Inferior parietal cortex (tissue), 1 donor: Measurements from ENCODE around the gene RERE.

Experiments used
- DNase-seq: peaks from one replicate; pipeline ENCODE4 v3.0.0-alpha.2; 2016; ENCODE audit errors: extremely low spot score

Gene RERE

GRCh38 chr1:8478566-8478965 lies 338.9 kb downstream of the RERE start:
- DNase-seq: no peak

DNA sequence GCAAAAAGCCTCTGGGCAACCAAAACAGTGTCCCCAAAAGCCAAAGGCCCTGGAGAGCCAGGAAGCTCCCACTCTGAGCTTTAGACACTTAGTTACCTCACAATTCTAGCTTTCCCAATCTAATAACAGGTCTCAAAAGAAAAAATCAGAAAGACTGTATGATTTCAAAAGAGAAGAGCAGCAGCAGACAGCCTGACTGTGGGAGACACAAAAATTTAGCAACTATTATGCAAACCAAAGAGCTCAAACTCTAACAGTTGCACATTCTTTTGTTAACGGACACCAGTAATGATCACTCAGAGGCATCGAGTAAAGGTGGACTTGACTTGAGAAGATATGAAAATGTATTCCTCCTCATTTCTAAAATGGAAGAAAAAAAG lies 339.5 kb downstream of the RERE start:
- no peak for DNase-seq

DNA sequence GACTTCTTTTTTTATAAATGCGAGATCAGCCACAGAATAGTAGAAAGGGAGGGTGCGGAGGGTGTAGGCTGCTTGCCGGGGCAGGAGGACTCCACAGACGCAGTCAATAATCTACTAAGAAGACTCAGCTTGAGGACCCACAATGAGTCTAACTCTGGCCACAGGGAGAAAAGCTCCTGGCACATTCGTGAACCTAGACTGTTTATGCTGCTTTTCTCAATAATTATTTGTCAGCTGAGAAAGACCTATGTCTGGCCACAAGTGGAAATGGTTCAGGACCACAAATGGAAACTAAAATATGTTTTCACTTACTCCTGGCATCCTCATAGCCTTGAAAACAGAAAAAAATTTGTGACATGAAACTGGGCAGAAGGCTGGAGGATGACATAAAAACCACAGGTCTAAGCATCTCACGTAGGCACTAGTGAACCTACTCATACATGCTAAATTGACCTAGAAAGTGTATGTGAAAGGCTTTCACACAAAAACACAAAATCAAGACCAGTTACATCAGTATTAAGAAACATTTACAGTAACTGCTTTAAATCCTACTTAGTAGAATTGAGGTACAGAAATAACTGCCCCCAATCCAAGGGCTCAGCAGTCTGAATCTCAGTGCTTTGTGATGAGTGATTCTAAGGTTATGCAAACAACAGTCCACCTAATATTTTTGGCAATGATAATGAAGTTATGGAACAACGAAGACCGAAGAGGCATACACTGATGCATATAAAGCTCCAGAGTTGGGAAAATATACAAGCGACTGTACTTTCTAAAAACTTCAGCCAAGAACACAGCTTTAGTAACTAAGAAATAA lies 340.1 kb downstream of the RERE start:
- DNase-seq: no peak

DNA sequence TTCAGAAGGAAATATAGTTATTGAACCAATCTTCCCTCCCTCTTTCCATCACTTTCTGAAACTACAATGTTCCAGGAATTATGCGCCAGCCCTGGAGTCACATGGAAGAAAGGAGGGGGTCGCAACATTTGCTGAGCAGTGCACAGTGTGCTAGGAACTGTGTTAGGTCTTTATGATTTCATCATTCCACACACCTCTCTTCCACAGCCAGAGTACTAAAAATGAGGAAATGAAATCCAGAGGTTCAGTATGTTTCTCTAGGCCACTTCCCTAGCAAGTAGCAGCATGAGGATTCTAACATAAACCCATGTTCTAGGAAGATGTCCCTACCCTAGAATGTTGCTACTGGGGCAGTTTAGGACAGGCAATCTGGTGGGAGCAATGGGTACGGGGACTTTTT lies 341.4 kb downstream of the RERE start:
- no peak for DNase-seq

GRCh38 chr1:8474369-8474768 lies 343.1 kb downstream of the RERE start:
- no peak for DNase-seq

DNA sequence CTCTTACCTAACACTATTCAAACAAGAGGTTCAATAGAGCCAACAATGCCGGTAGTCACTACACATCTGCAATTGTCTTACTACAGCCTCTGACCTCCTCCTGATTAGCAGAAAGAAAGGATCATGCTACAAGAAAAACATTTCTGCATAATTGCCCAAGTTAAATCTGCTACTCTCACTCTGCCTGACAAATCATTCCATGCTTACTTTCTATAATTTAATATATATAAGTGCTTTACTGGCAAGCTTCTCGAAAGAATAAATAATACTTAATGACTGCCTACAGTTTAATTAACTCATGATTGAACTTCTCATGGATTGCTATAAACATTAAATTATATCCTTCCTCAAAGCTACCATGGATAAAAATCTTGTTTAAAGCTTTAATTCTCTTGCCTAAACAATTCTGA lies 343.5 kb downstream of the RERE start:
- DNase-seq: no peak

- no peak for DNase-seq
Observed at GRCh38 chr1:8473121-8473875, 344.1 kb downstream of the RERE start.

- DNase-seq: no peak
Observed at GRCh38 chr1:8472668-8473067, 344.8 kb downstream of the RERE start.

- no peak for DNase-seq
Observed at GRCh38 chr1:8471451-8471850, 346.0 kb downstream of the RERE start.

DNA sequence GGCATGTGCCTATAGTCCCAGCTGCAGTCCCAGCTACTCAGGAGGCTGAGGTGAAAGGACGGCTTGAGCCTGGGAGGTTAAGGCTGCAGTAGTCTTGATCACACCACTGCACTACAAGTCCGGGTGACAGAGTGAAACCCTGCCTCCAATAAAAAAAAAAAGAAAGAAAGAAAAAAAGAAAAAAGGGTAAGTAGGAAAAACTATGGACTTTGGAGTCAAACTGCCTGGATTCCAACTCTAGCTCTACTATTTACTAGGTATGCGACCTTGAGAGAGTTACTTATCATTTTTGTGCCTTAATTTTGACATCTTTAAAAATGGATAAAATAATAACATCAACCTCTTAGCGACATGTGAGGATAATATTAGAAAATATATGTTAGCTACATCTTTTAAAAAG lies 348.7 kb downstream of the RERE start:
- DNase-seq: no peak

DNA sequence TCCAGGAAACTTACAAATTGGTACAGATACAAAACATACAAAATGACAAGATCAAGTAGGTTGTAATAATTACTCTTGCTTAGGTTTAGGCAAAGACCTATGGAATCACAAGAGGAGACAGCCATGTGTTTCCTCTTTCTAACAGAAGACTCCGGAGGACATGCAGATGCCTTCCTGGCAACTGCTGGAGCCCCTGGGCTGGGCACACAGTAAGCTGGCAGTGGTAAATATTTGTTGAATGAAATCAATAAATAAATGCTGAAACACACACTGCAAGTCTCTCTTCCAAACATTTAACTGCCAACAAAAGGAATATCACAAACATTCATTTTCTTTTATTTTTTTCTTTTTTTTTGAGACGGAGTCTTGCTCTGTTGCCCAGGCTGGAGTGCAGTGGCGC lies 350.1 kb downstream of the RERE start:
- DNase-seq: no peak

GRCh38 chr1:8465692-8466091 lies 351.7 kb downstream of the RERE start:
- DNase-seq: no peak

- DNase-seq: no peak
Observed at GRCh38 chr1:8465013-8465412, 352.4 kb downstream of the RERE start.

GRCh38 chr1:8464377-8464776 lies 353.1 kb downstream of the RERE start:
- DNase-seq: no peak

DNA sequence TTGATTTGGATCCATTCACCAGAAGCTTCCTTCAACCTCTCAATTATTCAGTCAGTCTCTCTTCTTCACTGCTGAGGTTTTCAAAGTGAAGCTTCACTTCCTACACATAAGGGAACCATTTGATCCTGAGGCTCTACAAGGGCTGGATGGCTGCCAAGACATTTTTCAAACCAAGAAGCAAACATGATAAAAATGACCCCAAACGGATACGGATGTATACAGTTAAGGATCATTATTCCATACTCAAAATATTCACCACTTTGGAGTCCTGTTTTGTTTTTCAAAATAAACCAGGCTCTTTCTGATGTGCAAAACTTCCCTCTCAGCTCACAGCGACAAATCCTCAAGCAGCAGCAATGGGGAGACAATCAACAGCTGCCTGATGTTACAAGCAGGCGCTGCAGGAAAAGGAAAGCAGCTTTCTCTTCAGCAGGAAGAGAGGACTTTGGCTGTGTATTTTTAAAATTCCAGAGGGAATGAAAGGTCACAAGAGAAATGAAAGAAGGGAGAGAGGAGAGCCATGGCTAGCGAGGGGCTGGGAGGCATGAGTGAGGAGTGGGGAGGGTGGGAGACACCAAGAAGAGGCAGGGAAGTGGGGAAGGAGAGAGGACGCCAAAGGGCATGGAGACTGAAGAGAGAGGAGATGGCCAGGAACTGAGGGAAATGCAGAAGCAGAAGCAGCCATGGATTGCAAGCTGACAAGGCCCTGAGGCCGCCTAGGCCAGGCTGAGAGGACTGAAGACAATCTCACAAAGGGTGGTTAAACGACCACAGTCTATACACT lies 354.1 kb downstream of the RERE start:
- DNase-seq: peak; percentile 70

DNA sequence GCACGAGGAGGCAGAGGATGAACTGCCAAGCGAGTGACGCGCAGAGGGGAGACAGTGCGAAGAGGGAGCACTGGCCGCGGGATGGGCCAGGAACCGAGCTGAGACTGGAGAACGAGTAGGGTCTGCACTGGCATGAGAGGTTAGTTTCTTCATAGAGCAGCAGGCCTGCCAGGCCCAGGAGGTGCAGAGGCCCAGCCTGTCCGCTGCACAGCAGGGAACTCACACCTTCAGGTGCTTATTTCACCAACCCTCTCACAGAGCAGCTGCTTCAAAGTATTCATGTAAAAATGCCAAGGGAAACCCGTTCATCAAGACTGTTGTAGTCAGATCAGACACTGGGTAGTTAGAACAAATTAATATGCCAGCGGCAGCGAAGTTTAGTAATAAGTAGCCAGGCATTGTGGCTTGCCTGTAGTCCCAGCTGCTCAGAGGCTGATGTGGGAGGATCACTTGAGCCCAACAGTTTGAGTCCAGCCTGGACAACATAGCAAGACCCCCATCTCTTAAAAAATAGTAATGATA lies 355.0 kb downstream of the RERE start:
- DNase-seq: no peak

- DNase-seq: no peak
Observed at GRCh38 chr1:8461351-8462110, 355.9 kb downstream of the RERE start.

DNA sequence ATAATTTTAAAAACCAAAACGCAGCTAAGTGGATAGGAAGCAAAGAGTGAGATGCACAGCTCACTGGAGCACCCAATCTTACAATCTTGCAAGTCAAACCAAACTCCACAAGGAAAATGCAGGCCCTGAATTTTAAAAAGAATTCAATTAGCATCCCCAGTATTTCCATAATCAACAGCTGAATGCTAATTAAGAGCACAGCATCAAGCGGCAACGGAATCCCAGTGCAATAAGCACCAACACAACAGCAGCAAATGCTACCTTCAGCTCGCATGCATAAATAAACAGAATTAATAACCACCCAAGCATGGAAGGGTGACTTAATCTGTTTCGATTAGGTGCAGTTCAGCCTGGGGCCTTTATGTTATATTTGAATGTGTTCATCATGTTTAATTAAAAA lies 356.7 kb downstream of the RERE start:
- DNase-seq: no peak

DNA sequence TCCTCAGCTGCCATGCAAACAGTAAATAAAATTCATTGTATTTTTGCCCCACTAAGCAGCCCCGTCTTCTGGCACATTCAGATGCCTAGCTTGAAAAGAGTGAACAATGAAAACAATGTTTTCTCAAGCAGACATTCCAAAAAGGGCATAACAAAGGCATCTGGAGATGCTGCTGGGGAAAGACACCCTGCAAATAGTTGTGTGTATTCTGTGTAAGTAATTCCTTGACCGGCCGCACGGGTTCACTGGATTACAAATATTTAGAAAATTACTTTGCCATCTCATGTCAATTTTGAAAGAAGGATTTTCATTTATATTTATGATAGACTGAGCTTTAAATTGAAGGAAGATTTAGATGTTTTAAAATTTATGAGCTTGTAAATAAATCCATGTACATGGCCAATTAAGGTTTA lies 357.3 kb downstream of the RERE start:
- DNase-seq: no peak

GRCh38 chr1:8458607-8459006 lies 358.8 kb downstream of the RERE start:
- no peak for DNase-seq

- no peak for DNase-seq
Observed at GRCh38 chr1:8457760-8458381, 359.6 kb downstream of the RERE start.
